ENCODE results near the gene CHST11.
A peak's percentile ranks its signal among the peaks of the same experiment; 100 is the strongest.
"Not testable (repeated sequence)": the region's sequence is repeated elsewhere in the genome, so short reads cannot be mapped to it uniquely, and the experiment has no call there.

CHST11 gene

DNA sequence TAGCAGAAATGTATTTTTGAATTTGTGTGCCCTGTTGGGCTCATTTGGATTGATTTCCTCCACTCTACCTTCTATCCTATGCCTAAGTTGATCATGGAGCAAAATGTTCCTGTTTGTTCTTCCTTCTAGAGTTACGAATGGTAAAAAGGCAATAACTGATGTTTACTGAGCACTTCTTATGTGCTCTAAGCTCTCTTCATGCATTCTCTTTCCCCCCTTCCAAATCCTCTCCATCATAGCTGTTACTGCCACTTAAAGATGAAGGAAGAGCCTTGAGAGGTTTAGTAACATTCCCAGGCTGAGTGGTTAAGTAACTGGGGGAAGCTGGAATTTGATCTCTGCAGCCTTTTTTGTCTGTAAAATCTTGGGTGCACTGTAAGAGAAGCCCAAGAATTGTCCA is 60.1 kb downstream of the CHST11 start:
- Histone ChIP-seq H3K4me3 (ENCODE audit: low read depth, low read length) (no peak overlapping the region), H3K9ac (ENCODE audit: low read length) (no peak overlapping the region), H3K36me3 (ENCODE audit: control insufficient read depth, insufficient read depth, low read length) (no peaks in the 10 kb centered on the region), H3K4me1 (ENCODE audit: control insufficient read depth, insufficient read depth, low read length) (peaks cover 42% of the 10 kb centered on the region), H3K9me3 (ENCODE audit: control insufficient read depth, insufficient read depth, low read depth, low read length) (no peaks in the 10 kb centered on the region), H3K27me3 (ENCODE audit: control insufficient read depth, insufficient read depth, low read length) (no peaks in the 10 kb centered on the region), H3K27ac (ENCODE audit: low read depth, low read length) (no peak overlapping the region)

DNA sequence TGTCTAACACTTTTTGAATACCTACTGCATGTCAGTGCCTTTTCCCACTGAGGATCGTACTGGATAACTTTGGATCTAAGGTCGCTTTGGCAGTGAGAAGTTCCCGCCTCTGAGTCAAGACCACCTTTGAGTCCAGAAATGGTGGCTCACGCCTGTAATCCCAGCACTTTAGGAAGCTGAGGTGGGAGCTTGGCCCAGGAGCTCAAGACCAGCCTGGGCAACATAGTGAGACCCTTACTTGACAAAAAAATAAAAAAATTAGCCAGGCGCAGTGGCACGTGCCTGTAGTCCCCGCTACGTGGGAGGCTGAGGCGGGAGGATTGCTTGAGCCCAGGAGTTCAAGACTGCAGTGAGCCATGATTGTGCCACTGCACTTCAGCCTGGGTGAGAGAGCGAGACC is 61.1 kb downstream of the CHST11 start:
- Histone ChIP-seq H3K27me3 (ENCODE audit: control insufficient read depth, insufficient read depth, low read length) (no peaks in the 10 kb centered on the region), H3K36me3 (ENCODE audit: control insufficient read depth, insufficient read depth, low read length) (no peaks in the 10 kb centered on the region), H3K9me3 (ENCODE audit: control insufficient read depth, insufficient read depth, low read depth, low read length) (no peaks in the 10 kb centered on the region), H3K4me1 (ENCODE audit: control insufficient read depth, insufficient read depth, low read length) (peaks cover 39% of the 10 kb centered on the region), H3K27ac (ENCODE audit: low read depth, low read length) (no peak overlapping the region), H3K9ac (ENCODE audit: low read length) (no peak overlapping the region), H3K4me3 (ENCODE audit: low read depth, low read length) (no peak overlapping the region)

DNA sequence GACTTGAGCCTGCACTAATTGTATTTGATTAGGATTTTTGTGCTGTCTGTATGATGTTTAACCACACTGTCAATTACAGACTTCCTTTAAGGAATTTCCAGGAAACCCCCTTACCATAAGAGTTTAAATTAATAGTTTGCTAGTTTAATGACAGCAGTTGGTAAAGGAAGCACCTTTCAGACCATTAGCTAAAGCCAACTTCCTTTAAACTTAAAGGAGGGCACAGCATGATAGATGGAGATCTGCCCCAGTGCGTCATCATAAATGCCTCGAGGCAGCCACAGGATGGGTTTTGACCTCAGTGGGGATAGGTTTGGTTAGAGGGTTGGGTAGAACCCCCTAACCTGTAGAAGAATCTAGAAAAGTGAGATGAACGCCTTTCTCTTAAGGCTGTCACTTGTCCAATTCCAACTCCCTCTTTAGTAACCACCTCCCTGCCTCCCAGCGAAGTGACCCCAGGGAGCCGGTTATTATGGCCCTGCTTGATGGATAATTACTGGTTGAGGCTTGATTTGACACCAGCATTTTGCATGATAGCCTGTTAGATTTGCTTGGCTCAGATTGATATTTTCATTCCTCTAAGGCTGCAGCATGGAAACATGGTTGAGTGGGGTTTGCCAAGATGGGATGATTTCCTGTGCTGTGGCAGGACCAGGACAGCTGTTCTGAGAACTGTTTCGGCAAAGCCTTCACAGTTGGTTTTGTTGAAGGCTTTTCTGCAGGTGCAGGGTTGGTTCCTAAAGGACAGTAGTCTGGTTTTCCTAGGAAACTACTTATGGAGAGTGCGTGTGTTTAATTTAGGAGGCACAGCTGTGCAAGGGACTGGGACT is 62.7 kb downstream of the CHST11 start:
- Histone ChIP-seq H3K4me1 (ENCODE audit: control insufficient read depth, insufficient read depth, low read length) (peaks cover 41% of the 10 kb centered on the region), H3K9me3 (ENCODE audit: control insufficient read depth, insufficient read depth, low read depth, low read length) (no peaks in the 10 kb centered on the region), H3K27ac (ENCODE audit: low read depth, low read length) (no peak overlapping the region), H3K4me3 (ENCODE audit: low read depth, low read length) (no peak overlapping the region), H3K27me3 (ENCODE audit: control insufficient read depth, insufficient read depth, low read length) (no peaks in the 10 kb centered on the region), H3K36me3 (ENCODE audit: control insufficient read depth, insufficient read depth, low read length) (no peaks in the 10 kb centered on the region), H3K9ac (ENCODE audit: low read length) (no peak overlapping the region)

DNA sequence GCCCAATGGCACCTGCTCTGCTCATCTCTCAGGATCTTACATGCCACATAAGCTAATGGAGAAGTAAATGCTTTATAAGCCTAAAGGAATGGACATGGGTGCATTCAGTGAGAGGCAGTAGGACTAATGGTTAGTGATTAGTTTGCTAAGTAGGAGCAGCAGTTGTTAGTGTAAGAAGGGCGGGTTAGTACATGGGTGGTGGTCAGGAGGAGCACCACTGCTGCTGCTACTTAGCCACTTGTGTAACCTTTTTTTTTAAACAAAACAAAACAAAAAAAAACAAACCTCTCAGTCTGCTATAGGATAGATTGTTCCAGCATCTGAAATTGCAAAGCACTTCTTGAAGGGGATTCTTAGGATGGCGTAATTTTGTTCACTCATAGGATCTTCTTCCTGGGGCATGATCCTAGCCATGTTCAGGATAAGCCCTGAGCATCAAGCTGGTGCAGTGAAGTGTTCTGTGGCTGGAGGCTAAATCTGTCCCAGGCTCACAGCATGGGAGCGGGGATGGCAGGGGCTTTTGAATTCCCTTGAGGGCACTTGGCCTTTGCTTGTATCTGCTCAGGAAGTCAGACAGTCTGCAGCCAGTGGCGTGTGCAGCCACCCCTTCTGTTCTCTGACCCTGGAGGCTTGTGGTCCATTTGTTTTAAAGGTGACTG is 63.6 kb downstream of the CHST11 start:
- Histone ChIP-seq H3K36me3 (ENCODE audit: control insufficient read depth, insufficient read depth, low read length) (no peaks in the 10 kb centered on the region), H3K9ac (ENCODE audit: low read length) (no peak overlapping the region), H3K4me1 (ENCODE audit: control insufficient read depth, insufficient read depth, low read length) (peaks cover 46% of the 10 kb centered on the region), H3K27ac (ENCODE audit: low read depth, low read length) (no peak overlapping the region), H3K27me3 (ENCODE audit: control insufficient read depth, insufficient read depth, low read length) (no peaks in the 10 kb centered on the region), H3K9me3 (ENCODE audit: control insufficient read depth, insufficient read depth, low read depth, low read length) (no peaks in the 10 kb centered on the region), H3K4me3 (ENCODE audit: low read depth, low read length) (no peak overlapping the region)

DNA sequence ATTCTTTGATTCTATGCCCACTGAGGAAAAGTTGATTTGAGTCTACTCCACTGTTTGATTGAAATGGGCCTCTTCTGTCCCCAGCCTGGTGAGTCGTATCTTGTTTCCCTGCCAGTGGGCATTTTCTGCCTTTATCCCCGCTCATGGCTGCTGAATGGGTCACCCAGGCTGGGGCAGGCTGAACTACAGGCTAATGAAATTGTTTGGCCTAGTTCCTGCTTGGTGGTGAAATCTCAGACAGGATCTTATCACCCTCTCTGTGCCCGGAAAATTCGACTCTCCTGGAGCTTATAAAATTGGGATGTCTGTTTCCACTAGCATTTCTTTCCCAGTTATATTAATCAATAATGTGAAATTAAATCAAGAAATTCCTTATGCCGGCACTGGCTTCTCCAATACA is 65.0 kb downstream of the CHST11 start:
- Histone ChIP-seq H3K4me1 (ENCODE audit: control insufficient read depth, insufficient read depth, low read length) (peaks cover 53% of the 10 kb centered on the region), H3K36me3 (ENCODE audit: control insufficient read depth, insufficient read depth, low read length) (no peaks in the 10 kb centered on the region), H3K9me3 (ENCODE audit: control insufficient read depth, insufficient read depth, low read depth, low read length) (no peaks in the 10 kb centered on the region), H3K9ac (ENCODE audit: low read length) (no peak overlapping the region), H3K27me3 (ENCODE audit: control insufficient read depth, insufficient read depth, low read length) (no peaks in the 10 kb centered on the region), H3K4me3 (ENCODE audit: low read depth, low read length) (no peak overlapping the region), H3K27ac (ENCODE audit: low read depth, low read length) (no peak overlapping the region)

DNA sequence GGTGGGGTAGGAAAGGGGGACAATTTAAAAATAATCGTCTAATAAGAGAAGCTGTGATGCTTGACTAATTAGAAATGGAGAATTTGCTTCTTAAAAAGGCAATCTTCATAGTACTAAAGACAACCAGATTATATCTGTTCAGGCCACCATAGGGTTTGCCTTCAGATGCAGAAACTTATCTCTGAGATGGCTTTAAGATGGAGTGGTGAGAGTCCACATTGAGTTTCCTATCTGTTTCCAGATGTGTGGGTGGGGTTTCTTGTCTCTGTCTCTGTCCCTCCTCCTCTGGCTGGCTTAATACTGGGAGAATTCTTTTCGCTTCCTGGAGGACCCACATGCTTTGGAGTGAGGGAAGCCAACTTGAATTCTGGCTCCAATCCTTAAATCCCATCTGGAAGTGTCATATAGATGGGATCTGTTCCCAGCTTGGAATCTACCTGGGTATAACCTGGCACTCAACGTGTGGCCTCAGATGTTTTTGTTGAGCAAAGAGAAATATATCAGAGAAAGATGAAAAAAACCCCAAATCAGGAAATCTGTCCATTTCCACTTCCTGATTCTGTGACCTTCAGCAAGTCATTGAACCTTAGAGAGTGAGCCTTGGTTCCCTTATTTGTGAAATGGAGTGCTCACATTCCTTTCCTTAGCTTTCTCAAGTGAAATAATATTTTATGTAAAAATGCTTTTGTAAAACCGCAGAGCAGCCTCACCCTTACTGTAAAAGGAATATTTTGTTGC is 66.4 kb downstream of the CHST11 start:
- Histone ChIP-seq H3K4me1 (ENCODE audit: control insufficient read depth, insufficient read depth, low read length) (peaks cover 61% of the 10 kb centered on the region), H3K9ac (ENCODE audit: low read length) (no peak overlapping the region), H3K9me3 (ENCODE audit: control insufficient read depth, insufficient read depth, low read depth, low read length) (peaks cover 5% of the 10 kb centered on the region; the same call in 1 of the 2 replicates), H3K27me3 (ENCODE audit: control insufficient read depth, insufficient read depth, low read length) (no peaks in the 10 kb centered on the region), H3K4me3 (ENCODE audit: low read depth, low read length) (no peak overlapping the region), H3K27ac (ENCODE audit: low read depth, low read length) (no peak overlapping the region; the same call in 1 of the 2 replicates), H3K36me3 (ENCODE audit: control insufficient read depth, insufficient read depth, low read length) (no peaks in the 10 kb centered on the region; the same call in 1 of the 2 replicates)

DNA sequence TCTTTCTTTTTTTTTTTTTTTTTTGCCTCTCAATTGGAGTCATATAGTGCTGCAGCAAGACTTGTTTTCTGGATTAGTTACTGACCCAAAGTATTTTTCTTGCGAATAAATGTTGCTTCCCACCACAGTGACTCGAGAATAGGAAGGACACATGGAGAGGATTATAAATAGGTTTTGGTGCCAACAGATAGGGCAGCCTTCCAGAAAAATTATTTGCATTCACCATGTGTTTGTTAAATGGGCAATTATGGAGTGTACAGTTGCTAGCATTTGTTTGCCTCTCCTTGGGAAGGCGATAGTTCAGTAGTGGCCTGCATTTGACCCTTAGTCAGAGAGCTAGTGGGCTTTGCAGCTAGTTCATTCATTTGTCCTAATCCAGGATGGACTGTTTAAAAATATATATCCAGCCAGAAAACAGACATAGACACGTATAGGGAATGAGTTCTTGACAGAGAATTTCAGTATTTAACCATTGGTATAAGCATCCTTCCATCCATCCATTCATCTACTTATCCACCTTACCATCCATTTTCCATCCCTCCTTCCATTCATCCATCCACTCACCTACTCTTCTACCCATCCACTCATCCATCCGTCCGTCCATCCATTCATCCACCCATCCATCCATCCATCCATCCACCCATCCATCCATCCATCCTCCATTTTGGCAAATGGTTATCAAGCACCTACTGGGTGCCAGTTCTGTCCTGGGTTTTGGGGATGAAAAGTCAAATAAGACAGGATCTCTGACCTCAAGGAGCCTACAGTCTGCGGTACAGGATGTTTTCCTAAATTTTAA is 67.5 kb downstream of the CHST11 start:
- peaks cover 5% of the 10 kb centered on the region; the same call in 1 of the 2 replicates for H3K9me3 ChIP-seq (ENCODE audit: control insufficient read depth, insufficient read depth, low read depth, low read length)
- no peaks in the 10 kb centered on the region; the same call in 1 of the 2 replicates for H3K36me3 ChIP-seq (ENCODE audit: control insufficient read depth, insufficient read depth, low read length)
- peaks cover 61% of the 10 kb centered on the region for H3K4me1 ChIP-seq (ENCODE audit: control insufficient read depth, insufficient read depth, low read length)
- no peak overlapping the region; the same call in 1 of the 2 replicates for H3K27ac ChIP-seq (ENCODE audit: low read depth, low read length)
- H3K4me3 ChIP-seq (ENCODE audit: low read depth, low read length), result no peak overlapping the region
- no peak overlapping the region for H3K9ac ChIP-seq (ENCODE audit: low read length)
- H3K27me3 ChIP-seq (ENCODE audit: control insufficient read depth, insufficient read depth, low read length), result no peaks in the 10 kb centered on the region

DNA sequence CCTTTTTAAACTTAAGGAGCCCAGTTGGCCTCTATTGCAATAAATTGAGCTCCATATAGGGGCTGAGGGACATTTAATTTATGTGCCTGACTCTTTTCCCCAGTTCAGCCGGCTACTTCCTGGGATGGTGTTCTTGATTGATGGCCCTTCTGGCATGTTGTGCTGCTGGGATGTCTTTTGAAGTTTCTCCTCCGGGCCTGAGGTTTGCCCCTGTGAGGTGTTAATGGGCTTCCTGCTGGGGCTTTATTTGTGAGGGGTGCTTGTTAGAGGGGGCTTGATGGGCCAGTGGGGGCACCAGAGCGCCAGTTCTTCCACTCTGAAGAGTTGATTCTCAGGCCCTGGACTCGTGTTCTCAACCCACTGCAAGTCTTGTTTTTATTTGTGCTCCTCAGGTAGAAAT is 69.6 kb downstream of the CHST11 start:
- H3K27me3 ChIP-seq (ENCODE audit: control insufficient read depth, insufficient read depth, low read length), result no peaks in the 10 kb centered on the region
- H3K27ac ChIP-seq (ENCODE audit: low read depth, low read length), result peak overlapping the region; percentile 78; the same call in 1 of the 2 replicates
- H3K9me3 ChIP-seq (ENCODE audit: control insufficient read depth, insufficient read depth, low read depth, low read length), result peaks cover 8% of the 10 kb centered on the region; the same call in 1 of the 2 replicates
- peaks cover 41% of the 10 kb centered on the region for H3K4me1 ChIP-seq (ENCODE audit: control insufficient read depth, insufficient read depth, low read length)
- no peaks in the 10 kb centered on the region; the same call in 1 of the 2 replicates for H3K36me3 ChIP-seq (ENCODE audit: control insufficient read depth, insufficient read depth, low read length)
- peak overlapping the region; percentile 25; the same call in 1 of the 2 replicates for H3K4me3 ChIP-seq (ENCODE audit: low read depth, low read length)
- H3K9ac ChIP-seq (ENCODE audit: low read length), result peak overlapping the region; percentile 37

DNA sequence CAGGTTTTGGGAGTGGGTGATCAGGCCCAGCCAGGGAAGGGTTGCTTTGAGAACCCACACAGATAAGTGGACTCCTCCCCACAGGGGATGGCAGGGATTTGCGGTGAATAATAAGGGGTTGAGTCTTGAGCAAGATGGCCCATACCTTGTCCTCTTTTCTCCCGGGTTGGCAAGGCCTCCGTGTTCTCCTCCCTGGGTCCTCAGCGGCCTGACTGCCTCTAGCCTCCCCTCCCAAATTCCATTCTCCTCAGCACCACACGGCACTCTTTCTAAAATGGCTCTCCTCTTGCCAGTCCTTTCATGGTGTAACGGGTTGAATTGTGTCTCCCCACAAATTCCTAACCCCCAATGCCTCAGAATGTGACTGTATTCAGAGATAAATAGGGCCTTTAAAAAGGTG is 70.0 kb downstream of the CHST11 start:
- H3K27ac ChIP-seq (ENCODE audit: low read depth, low read length), result peak overlapping the region; percentile 78; the same call in 1 of the 2 replicates
- H3K36me3 ChIP-seq (ENCODE audit: control insufficient read depth, insufficient read depth, low read length), result no peaks in the 10 kb centered on the region; the same call in 1 of the 2 replicates
- peak overlapping the region; percentile 37 for H3K9ac ChIP-seq (ENCODE audit: low read length)
- H3K9me3 ChIP-seq (ENCODE audit: control insufficient read depth, insufficient read depth, low read depth, low read length), result peaks cover 8% of the 10 kb centered on the region; the same call in 1 of the 2 replicates
- H3K4me1 ChIP-seq (ENCODE audit: control insufficient read depth, insufficient read depth, low read length), result peaks cover 37% of the 10 kb centered on the region
- no peaks in the 10 kb centered on the region for H3K27me3 ChIP-seq (ENCODE audit: control insufficient read depth, insufficient read depth, low read length)
- H3K4me3 ChIP-seq (ENCODE audit: low read depth, low read length), result peak overlapping the region; percentile 25; the same call in 1 of the 2 replicates

DNA sequence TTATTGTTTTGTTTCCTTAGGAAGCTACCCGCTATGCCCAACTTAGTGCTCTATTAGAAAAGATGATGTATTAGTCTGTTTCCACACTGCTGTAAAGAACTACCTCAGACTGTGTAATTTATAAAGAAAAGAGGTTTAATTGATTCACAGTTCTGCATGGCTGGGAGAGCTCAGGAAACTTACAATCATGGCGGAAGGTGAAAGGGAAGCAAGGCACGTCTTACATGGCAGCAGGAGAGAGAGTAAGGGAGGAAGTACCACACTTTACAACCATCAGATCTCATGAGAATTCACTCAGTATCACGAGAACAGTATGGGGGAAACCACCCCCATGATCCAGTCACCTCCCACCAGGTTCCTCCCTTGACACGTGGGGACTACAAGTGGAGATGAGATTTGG is 70.9 kb downstream of the CHST11 start:
- H3K36me3 ChIP-seq (ENCODE audit: control insufficient read depth, insufficient read depth, low read length); H3K9me3 ChIP-seq (ENCODE audit: control insufficient read depth, insufficient read depth, low read depth, low read length): not testable (repeated sequence)

More for the DNA sequence above, 70.9 kb downstream of the CHST11 start:
- H3K4me1 ChIP-seq (ENCODE audit: control insufficient read depth, insufficient read depth, low read length), result peaks cover 36% of the 10 kb centered on the region
- H3K27ac ChIP-seq (ENCODE audit: low read depth, low read length); H3K27me3 ChIP-seq (ENCODE audit: control insufficient read depth, insufficient read depth, low read length); H3K9ac ChIP-seq (ENCODE audit: low read length); H3K4me3 ChIP-seq (ENCODE audit: low read depth, low read length): not testable (repeated sequence)

Data from HUES6 (cell line).